ENCODE results near the gene CCDC80.

Gene CCDC80, protein sequence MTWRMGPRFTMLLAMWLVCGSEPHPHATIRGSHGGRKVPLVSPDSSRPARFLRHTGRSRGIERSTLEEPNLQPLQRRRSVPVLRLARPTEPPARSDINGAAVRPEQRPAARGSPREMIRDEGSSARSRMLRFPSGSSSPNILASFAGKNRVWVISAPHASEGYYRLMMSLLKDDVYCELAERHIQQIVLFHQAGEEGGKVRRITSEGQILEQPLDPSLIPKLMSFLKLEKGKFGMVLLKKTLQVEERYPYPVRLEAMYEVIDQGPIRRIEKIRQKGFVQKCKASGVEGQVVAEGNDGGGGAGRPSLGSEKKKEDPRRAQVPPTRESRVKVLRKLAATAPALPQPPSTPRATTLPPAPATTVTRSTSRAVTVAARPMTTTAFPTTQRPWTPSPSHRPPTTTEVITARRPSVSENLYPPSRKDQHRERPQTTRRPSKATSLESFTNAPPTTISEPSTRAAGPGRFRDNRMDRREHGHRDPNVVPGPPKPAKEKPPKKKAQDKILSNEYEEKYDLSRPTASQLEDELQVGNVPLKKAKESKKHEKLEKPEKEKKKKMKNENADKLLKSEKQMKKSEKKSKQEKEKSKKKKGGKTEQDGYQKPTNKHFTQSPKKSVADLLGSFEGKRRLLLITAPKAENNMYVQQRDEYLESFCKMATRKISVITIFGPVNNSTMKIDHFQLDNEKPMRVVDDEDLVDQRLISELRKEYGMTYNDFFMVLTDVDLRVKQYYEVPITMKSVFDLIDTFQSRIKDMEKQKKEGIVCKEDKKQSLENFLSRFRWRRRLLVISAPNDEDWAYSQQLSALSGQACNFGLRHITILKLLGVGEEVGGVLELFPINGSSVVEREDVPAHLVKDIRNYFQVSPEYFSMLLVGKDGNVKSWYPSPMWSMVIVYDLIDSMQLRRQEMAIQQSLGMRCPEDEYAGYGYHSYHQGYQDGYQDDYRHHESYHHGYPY

DNA sequence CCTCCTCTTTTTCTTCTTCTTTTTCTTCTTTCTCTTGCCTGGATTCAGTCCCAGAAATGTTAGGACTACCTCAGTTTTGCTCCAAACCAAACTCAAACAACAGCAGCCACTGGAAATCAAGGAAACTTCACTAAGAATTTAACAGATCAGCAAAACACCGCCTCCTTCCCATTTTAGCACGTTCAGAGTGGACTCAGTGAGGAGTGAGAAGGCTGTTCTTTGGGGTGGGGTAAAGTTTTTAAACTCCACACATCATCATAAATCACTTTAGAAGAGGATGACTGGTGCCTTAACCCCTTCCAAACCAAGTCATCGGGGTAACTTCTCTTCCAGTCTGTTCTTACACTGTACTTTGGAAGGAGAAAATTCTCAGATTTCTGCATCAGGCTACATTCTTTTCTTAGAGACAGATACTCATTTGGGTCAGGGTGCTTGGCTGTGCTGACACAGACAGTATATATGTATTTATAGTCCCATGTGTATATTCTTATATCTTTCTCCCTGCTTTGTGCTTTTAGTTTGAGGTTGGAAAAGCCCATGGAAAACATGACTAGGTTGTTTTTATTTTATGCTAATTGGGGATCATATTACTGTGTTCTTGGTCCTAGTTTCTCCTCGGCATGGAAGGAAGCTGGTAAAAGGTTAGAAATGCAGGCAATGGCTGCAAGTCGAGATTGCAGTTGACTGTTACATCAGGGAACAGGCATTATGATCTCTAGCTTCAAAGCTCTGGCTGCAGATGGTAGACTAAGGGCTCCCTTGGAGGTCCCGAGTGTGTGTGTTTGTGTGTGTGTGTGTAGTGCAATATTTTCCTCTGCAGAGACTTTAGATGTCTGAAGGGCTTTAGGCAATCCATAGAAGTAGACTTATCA, at the start of gene CCDC80:
Gene CCDC80, minus strand, starts transcription at position 214 of the 872 bp plus-strand sequence. CDS start 1,238 bp downstream, outside the sequence.
- DNase-seq: no peak

DNA sequence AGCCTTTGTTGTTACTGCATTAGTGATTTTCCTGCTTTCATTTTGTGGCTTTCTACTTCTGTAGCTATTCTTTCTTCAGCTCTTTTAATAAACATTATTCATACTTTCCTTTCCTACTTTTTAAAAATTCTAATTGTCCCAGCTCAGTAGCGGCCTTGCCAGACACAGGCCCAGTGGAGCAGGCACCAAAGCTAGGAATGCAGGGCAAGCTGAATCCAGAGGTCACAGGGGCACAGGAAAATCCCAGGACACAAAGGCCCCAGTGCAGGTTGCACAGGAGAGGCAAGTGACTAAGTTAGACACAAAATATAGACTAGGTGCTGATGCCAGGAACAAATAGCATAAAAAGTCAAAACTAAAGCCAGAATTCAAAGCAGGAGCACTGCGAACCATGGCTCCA, 49.0 kb upstream of the CCDC80 start:
- no peak for DNase-seq

DNA sequence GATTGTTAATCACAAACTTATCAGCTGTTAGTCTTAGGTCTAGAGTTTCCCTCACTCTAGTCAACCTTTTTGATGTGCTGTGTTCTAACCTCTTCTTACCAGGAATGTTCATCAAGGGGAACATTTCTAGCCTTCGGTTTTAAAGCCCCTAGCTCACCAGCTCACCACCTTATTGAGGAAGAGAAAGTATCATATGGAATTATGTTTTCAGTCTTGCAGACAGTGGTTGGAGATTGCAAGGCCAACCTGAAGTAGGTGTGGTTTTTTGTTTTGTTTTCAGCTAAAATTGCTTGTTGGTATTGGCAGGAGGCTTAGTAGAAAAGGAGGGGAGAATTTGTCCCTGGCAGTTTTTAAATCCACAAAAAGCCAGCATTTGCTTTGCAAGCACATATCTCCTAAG, 48.4 kb upstream of the CCDC80 start:
- DNase-seq: no peak

DNA sequence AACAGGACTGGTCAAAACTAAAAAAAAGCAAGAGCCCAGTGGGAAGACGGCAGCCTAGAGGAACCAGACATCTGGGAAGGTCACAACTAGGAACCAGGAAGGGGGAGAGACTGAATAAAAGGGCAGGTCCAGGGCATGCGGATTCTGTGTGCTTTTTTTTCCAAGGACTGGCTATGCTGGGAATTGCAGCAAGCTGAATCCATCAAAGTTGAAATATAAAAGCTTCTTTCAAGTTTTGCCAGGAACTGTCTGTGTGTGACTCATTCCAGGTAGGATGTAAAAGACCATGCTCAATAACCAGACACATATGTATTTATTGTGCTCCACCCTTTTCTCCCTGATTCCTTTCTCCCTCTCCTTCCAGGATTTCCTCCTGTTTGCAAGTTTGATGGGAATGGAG, 47.9 kb upstream of the CCDC80 start:
- DNase-seq: no peak

DNA sequence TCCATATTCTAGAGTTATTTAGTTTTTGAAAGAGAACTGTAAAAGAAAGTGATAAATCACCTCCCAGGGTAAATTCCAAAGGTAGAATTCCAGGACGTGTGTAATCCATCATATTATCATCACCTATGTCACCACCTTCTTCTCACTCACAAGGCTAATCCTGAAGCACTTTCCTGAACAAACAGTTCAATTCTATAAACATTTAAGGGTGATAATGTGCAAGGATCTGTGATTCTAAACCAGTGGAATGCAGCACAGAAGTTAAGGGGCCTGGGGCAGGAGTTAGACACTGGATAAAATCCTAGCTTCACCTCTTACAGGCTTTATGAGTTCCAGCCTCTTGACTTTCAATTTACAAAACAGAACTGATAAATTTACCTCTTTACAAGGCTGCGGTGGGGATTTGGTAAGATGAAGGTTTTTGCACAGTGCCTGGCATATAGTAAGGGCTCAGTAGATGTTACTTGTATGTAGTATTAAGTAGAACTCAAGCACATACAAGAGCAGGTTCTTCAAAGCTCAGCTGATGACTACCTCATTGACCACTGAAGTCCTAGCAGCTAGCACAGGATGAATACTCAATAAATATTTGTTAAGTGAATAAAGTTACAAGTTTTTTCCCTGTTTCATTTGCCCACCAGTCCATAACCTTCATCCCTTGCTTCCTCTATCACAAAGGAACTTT, 47.3 kb upstream of the CCDC80 start:
- no peak for DNase-seq

DNA sequence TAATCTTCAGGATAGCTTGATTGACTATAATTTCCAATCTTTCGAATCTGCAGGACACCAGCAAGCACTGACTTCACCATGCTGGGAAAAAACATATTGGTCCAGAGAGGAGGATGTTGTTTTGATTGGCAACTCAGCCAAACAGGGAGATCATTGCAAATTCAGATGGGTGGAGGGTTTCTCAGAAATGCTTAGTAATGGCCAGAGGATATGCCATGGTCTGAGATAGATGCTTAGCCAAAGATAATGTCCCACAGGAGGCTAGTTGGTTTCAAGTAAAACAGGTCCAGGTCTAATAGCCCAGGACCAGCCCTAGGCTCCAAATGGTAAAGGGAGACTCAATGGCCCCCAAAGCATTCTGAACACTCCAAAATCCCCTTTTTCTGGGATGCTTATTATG, 46.7 kb upstream of the CCDC80 start:
- no peak for DNase-seq

DNA sequence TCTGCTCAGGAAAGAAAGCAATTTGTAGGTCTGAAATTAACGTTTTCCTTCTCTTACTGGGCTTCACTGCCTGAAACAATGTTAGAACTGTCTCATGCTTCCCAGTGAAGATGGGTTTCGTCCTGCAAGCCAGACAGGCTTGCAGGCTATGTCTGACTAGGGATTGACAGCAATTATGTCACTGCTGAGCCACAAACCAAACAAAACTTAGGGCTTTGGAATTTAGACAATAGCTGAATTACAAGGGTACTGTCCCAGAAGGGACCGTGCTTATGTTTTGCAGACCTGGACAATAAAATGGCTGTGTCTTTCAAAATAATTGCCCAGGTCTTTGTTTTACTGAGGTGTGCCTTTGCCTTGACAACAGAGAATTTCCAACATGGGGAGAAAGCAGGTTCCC, 46.3 kb upstream of the CCDC80 start:
- DNase-seq: no peak

DNA sequence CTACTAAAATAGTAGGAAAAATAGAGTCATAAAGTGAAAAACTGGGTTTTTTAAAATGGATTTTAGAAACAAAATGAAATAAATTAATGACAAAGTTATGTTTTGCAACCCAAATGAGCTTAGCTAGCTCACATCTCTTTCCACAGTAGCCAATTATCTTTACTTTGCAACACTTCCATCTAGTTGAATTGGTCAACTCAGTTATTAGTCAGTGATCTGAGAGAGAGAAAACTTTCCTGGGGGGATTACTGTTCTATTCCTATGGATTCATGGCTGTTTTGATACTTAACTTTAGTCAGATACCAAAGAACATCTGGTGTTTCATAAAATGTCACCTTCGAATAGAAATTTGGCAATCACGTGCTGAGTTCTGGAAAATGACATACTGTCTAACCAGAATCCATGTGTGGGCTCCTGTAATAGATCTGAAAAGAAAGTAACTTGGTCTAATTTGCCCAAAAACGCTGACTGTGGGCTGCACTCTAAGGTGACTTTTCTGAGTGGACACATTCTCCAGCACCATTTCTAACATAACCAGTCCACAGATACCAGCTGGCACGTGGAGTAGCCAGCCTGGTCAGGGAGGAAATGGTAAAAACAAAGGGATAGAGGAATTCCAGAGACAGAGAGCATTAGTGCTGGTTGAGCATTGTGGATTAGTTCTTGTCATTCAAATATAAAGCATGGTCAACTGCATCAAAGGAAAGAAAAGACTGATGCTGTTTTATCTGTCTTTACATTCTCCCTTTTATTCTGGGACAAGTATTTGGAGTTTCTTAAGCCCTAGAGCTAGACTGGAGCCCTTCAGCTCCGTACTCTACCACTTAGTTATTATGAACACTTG, 45.2 kb upstream of the CCDC80 start:
- no peak for DNase-seq

DNA sequence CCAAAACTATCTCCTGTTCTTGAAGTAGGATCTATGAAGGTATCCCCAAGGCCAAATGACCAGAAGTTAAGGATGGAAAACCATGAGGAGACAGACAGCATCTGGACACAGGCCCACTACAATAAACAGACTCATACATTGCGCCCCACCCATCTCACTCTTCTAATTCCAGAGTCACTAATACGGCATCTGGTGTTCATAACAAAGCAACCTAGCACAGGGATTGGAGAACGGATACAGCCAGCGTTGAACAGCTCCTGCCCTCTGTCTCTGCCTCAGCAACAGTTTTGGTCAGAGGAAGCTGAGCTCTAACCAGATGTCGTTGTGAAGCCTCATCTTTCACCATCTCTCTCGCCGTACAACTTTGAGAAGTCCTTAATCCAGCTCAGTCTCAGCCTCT, 44.5 kb upstream of the CCDC80 start:
- no peak for DNase-seq

DNA sequence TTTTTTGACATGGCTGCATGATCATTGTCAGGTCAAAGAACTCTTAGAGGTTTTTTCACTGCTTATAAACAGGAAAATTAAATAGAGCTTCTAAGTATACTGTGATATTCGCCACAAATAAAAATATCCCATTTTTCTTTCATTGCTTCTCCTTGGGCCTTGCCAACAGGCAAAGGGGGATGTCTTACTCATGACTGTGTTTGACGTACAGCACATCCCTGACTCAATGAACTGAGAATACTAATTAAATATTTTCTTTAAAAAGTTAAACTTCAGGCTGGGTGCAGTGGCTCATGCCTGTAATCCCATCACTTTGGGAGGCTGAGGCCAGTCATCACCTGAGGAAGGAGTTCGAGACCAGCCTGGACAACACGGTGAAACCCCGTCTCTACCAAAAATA, 41.4 kb upstream of the CCDC80 start:
- DNase-seq: no peak

DNA sequence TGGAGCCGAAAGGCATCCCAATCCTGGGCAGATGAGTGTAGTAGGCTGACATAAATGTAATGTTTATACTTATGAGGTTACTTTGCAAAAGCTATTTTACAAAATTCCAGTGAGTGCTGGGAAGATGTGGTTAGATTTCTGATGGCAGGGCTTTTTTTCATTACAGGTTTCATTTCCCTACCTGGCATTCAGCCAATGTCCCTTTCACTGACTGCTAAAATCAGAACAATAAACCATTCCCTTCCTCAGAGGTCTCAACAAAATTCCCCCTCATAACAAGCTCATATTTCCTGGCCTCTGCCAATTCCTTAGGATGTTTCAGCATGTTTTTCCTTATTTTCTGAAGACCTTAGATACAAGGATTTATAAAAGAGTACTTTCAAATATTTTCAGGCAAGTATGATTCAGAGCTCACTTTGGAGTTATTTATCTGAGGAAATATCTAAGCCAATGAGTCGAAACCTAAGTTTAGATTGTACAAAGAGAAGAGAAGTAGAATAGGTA, 40.9 kb upstream of the CCDC80 start:
- DNase-seq: peak; percentile 38

DNA sequence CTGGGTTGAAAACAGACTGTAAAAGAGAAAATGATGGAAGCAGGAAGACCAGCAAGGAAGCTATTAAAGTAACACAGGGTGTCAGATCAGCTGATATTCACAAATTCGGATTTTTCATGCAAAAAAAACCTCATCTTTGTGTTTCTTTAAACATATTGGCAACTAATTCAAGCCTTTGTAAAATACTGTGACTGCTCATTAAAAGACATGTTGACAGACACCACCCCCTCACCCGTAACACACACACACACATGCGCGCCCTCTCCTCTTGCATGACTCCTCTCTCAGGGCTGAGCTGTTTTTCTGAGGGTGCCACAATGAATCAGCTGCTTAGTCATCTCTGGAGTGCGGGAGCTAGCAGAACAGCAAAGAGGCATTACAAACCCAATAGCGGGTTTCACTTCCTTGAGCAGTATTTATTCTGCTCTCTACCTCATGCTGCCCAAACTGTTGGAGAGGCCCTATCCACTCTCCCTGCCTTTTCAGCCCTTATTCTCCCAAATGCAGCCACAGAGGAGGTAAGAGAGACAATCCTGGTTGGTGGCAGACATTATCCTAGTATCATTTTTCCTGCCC, 35.8 kb upstream of the CCDC80 start:
- peak; percentile 77 for DNase-seq

DNA sequence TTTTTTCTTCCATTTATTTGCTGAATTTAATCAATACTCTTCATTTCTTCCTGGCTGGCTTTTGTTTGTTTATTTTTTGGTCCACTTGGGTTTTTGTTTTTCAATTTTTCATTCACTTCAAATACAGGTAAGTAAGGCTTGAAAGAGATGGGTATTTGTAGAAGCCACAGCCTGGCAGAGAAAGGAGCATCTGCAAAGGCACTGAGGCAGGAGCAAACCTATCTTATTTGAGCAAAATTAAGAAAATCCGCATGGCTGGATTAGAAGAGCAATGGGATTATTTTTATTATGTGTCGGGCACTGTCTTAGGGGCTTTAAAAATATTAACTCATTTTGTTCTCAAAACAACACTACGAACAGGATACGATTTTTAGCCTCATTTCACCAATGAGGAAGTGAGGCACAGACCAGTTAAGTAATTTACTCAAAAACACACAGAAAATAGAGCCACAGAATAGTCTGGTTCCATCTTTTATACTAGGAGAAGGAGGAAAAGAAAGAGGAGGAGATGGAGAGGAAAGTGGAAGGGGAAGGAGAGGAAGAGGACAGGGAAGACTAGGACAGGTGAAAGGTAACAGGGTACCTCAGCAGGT, 35.1 kb upstream of the CCDC80 start:
- DNase-seq: no peak

DNA sequence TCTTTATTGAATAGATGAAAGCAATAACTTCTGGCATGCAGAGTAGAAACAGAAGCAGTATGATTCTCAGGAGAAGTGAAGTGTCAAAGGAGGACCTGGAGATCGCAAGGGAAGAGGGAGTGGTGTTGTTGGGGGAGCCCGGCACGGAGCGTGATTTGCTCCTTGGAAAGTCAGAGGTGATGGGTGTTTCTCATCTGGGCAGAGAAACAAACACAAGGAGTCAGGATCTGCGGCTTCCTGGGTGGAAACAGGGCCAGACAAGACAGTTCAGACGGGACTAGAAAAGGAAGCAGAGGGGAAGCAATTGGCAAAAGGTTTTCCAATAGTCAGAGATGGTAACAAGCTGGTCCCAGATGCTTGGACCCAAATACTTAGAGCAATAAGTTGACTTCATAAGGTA, 34.4 kb upstream of the CCDC80 start:
- no peak for DNase-seq

DNA sequence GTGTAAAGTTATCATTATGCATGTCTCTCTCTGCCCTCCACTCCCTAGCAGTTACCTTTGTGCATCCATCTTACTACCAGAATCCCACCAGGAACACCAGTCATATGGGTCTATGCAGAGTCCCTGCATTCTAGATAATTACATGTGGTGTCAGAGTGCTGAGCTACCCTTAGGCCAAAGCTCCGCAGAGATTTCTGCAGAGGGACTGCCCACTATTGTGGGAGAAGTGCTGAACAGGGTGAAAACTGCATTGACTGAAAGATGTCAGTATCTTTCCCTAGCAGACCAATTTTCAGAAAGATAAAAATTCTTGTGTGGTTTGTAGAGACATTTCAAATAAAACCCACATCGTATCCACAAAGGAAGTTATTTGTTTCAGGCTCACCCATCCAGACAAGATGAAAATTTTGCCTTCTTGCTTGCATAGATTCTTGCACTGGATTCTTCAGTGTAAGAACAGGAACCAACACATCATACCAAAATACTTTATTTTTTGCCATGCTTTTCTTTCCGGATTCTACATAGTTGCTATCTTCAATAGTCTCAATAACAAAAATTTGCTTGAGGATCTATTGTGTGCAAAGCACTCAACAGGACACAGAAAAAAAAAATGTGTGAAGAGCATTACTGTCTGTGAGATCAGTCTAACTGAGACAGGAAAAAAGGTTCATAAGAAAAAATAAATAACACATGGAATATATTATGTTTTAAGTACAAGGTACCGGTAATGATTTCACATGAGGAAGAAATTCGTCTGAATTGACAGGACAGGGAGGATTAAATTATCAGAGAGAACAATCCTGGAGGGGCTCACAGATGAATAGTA, 32.0 kb upstream of the CCDC80 start:
- DNase-seq: no peak

DNA sequence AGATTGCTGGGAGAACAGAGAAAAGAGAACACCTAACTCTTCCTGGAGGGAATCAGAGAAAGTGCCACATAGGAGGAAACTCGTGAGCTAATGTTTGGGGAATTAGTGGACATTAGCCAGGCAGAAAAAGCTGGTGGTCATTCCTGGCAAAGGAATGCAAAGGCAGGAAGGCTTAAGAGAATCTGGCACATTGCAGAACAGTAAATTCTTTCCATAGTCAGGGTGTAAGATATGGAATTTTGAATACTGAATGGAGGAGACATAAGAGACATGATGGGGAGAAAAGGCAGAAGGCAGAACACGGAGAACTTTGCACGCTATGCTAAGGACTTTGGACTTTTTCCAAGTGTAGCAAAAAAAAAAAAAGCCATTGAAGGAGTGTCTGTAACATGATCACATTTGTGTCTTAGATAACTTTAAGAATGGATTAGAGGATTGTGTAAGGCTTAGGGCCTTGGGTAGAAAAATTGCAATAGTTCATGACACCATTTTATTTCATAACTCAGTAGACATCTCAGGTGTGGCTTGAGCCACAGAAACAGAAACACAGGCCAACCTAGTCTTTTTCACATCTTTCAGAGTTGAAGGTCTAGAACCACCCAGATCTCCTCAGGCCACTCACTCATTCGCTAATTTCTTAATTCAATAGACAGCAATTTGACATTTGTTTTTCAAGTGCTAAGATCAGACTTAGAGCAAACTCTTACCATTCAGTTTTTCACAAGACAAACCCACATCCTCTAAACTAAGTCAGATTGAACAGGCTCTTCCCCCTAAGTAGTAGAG, 31.2 kb upstream of the CCDC80 start:
- peak; percentile 7 for DNase-seq

DNA sequence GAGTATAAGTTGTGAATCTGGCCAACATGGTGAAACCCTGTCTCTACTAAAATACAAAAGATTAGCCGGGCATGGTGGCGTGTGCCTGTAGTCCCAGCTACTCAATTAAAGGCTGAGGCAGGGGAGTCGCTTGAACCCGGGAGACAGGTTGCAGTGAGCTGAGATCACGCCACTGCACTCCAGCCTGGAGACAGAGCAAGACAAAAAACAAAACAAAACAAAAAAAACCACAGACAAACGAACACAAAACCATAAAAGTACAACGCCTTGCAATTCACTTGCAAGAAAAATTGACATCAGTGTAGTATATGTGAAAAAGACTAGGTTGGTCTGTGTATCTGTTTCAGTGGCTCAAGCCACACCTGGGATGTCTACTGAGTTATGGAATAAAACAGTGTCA, 29.9 kb upstream of the CCDC80 start:
- no peak for DNase-seq

DNA sequence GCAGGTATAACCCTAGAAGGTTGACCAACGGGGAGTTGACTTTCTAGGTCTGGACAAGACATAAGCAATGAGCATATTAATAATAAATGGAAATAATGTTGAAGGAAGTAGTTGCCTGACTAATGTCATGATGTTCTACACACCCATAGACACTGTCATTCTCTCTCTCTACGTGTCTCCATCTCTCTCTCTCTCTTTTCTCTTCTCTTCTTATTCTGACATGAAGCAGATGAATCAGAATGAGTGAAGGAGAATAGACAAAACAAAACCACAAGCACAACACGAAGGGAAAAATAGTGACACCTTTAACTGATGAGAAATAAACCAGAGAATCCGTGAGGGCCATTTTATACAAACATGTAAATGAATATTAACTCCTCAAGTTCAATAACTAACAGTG, 26.7 kb upstream of the CCDC80 start:
- no peak for DNase-seq

DNA sequence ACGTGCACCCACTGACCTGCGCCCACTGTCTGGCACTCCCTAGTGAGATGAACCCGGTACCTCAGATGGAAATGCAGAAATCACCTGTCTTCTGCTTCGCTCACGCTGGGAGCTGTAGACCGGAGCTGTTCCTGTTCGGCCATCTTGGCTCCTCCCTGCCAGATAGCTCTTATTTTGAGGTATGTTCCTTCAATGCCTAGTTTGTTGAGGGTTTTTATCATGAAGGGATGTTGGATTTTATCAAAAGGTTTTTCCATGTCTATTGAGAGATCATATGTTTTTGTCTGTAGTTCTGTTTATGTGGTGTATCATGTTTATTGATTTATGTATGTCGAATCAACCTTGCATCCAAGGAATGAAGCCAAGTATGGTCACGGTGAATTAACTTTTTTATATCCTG, 24.1 kb upstream of the CCDC80 start:
- DNase-seq: peak; percentile 67

Measured in NCI-H345 (cell line).